Cardiac fibroblast (primary cell): Measurements from ENCODE around the gene DUXB.

ENCODE experiments used
- DNase-seq, 2 donors: peaks; one replicate each; pipeline versions ENCODE4 v3.0.0 to v3.0.0-alpha.2; 2010; ENCODE audit warnings: low read depth in 2 of 2
- H3K4me3 ChIP-seq, 2 donors: replicated peaks in 1 of 2; 1 replicate in 1 of 2; 2 replicates in 1 of 2; pipeline ENCODE4 v1.5.1; 2011; ENCODE audit warnings: low read depth in 2 of 2, low read length in 2 of 2, mild to moderate bottlenecking in 2 of 2, moderate library complexity in 1 of 2
- CTCF ChIP-seq: IDR thresholded peaks from one replicate; pipeline ENCODE4 v1.5.1; 2011; ENCODE audit warnings: low read depth, mild to moderate bottlenecking, low read length, inconsistent platforms

DUXB gene

GRCh38 chr16:75710344-75710743, 9.1 kb upstream of the DUXB start:
- no peak for DNase-seq
- H3K4me3 ChIP-seq, result no peak overlapping the region
- TF ChIP-seq CTCF, result no peak

GRCh38 chr16:75703306-75703705, 2.0 kb upstream of the DUXB start:
- no peak overlapping the region for H3K4me3 ChIP-seq
- DNase-seq, result no peak
- TF ChIP-seq CTCF, result no peak

GRCh38 chr16:75702242-75702641, 981 bp upstream of the DUXB start:
- no peak overlapping the region for H3K4me3 ChIP-seq
- DNase-seq, result no peak
- no peak for TF ChIP-seq CTCF

- no peak overlapping the region for H3K4me3 ChIP-seq
- DNase-seq, result no peak
- TF ChIP-seq CTCF, result no peak
These were observed 3.7 kb downstream of the DUXB start for GRCh38 chr16:75697571-75697970.

GRCh38 chr16:75695708-75696107, 5.6 kb downstream of the DUXB start:
- DNase-seq, result no peak
- H3K4me3 ChIP-seq, result no peak overlapping the region
- TF ChIP-seq CTCF, result no peak

GRCh38 chr16:75687361-75687760, 13.9 kb downstream of the DUXB start:
- TF ChIP-seq CTCF, result no peak
- DNase-seq, result no peak
- no peak overlapping the region for H3K4me3 ChIP-seq

GRCh38 chr16:75682308-75682707, 19.0 kb downstream of the DUXB start:
- TF ChIP-seq CTCF, result no peak
- DNase-seq, result no peak
- no peak overlapping the region for H3K4me3 ChIP-seq
